Sigmoid colon (tissue), 7 donors: Measurements from ENCODE around the gene EIF4EBP2. TPM values are rescaled to one million over a fixed set of nuclear protein-coding genes. Genes with fewer than 3 reads are reported as not detected.

Experiments used
- DNase-seq: peaks from one replicate; pipeline ENCODE4 v3.0.0-alpha.2; 2019
- H3K27ac ChIP-seq, 4 donors: fragments of 200-600 bp; sonication (generic); one replicate each; pipeline ENCODE4 v1.5.1; 2016 to 2019; ENCODE audit warnings: mild to moderate bottlenecking in 1 of 4
- H3K27me3 ChIP-seq, 3 donors: fragments of 200-600 bp; sonication (generic); one replicate each; pipeline ENCODE4 v1.5.1; 2019; ENCODE audit warnings: mild to moderate bottlenecking in 1 of 3
- H3K36me3 ChIP-seq, 4 donors: fragments of 200-600 bp; sonication (generic); one replicate each; pipeline ENCODE4 v1.5.1; 2016 to 2019
- H3K4me1 ChIP-seq, 4 donors: fragments of 200-600 bp; sonication (generic); one replicate each; pipeline ENCODE4 v1.5.1; 2017 to 2019
- H3K4me3 ChIP-seq, 4 donors: fragments of 200-600 bp; sonication (generic); one replicate each; pipeline ENCODE4 v1.5.1; 2017 to 2019; ENCODE audit warnings: mild to moderate bottlenecking in 2 of 4, moderate library complexity in 1 of 4
- H3K9me3 ChIP-seq, 4 donors: fragments of 200-600 bp in 3 of 4; sonication (generic) in 3 of 4; one replicate each; pipeline versions ENCODE4 v1.5.1 to v1.6.1; 2013 to 2019
- EP300 ChIP-seq, 4 donors: sonication (generic); formaldehyde crosslinking; IDR thresholded peaks; one replicate each; pipeline ENCODE4 v1.6.1; 2017; ENCODE audit warnings: antibody characterized with exemption in 4 of 4
- POLR2A ChIP-seq, 2 donors: fragments of 450-650 bp; IDR thresholded peaks; one replicate each; pipeline ENCODE4 v1.6.1; 2016; ENCODE audit warnings: antibody characterized with exemption in 2 of 2, mild to moderate bottlenecking in 2 of 2, moderate library complexity in 2 of 2
- POLR2AphosphoS5 ChIP-seq, 4 donors: sonication (generic); formaldehyde crosslinking; IDR thresholded peaks; one replicate each; pipeline ENCODE4 v1.6.1; 2017; ENCODE audit warnings: antibody characterized with exemption in 4 of 4
- WGBS, 2 donors: extraction: QIAGEN DNeasy Blood & Tissue Kit; methylation state at CpG; one replicate each; pipeline ENCODE4 v1.1.7; 2013; 5-methylcytosine and 5-hydroxymethylcytosine counted together
- intact Hi-C: fragments of 100-400 bp; cut with DNase I; formaldehyde crosslinking; loops from one replicate; pipeline ENCODE4 v1.15.1; 2023
- polyA plus RNA-seq, 3 donors: library from polyadenylated mRNA; stranded (reverse); fragments of 200-250 nt; gene quantifications; one replicate each; pipeline ENCODE4 v1.2.3, GENCODE V29; 2013
- total RNA-seq, 4 donors: library from RNA; depleted of rRNA; stranded (reverse); fragments of >200 nt; gene quantifications; one replicate each; pipeline ENCODE4 v1.1.0, GENCODE V29; 2016
- TF ChIP-seq, protein P1 (sequence below), 4 experiments: fragments of 450-650 bp in 3 of 4; fragments of 200-600 bp in 1 of 4; IDR thresholded peaks; one replicate each; pipeline ENCODE4 v1.5.1; 2016 to 2019; ENCODE audit warnings: antibody characterized with exemption in 4 of 4, mild to moderate bottlenecking in 3 of 4, moderate library complexity in 2 of 4
- donor health status: healthy with polysubstance abuse.
- donor health status: Bipolar disorder and iron deficiency.
- donor health status: healthy.

Gene EIF4EBP2
- total and polyA plus RNA-seq, 7 donors: 34.7 to 102 (median 73.1) TPM

DNA sequence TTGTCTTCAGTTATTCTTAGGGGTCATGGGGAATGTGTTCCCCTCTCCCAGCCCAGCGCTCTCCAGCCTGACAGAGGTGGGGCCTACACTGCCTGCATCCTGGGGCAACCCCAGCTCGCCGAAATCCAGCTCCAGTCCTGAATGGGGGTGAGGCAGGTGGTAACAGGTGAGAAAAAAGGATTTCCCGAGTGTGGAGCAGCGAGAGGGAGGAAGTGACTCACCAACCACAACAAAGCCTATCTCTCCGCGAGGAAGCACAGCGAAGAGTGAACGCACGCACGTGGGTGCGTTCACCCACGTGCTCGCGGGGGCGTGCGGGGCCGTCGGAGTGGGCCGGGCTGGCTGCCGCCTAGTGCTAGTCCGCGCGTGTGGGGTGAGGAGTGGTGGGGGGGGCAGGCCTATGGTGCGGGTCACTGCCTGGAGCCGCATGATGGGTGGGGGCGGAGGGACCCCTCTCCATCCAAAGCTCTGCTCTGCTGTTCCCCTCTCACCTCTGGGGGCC is 73.8 kb downstream of the EIF4EBP2 start:
- H3K4me3 ChIP-seq: peak overlapping the region; percentile 57 to 81 (median 75)
- DNase-seq: no peak
- whole genome bisulfite sequencing, 2 donors: 8 to 9% methylated on average over 27 of the region's 27 CpGs
- no peaks in the 10 kb centered on the region for H3K36me3 ChIP-seq
- intact Hi-C loops: loop anchor here (2.0 kb wide), 1 partner anchor 31 kb away; no protein-coding TSS in a partner anchor
- TF ChIP-seq POLR2AphosphoS5 (IDR thresholded peaks at IDR 0.05) (peak in 1 of 4 donors; percentile 53), EP300 (IDR thresholded peaks at IDR 0.05) (no peak), POLR2A (IDR thresholded peaks at IDR 0.05) (no peak)
- TF ChIP-seq, protein P1, sequence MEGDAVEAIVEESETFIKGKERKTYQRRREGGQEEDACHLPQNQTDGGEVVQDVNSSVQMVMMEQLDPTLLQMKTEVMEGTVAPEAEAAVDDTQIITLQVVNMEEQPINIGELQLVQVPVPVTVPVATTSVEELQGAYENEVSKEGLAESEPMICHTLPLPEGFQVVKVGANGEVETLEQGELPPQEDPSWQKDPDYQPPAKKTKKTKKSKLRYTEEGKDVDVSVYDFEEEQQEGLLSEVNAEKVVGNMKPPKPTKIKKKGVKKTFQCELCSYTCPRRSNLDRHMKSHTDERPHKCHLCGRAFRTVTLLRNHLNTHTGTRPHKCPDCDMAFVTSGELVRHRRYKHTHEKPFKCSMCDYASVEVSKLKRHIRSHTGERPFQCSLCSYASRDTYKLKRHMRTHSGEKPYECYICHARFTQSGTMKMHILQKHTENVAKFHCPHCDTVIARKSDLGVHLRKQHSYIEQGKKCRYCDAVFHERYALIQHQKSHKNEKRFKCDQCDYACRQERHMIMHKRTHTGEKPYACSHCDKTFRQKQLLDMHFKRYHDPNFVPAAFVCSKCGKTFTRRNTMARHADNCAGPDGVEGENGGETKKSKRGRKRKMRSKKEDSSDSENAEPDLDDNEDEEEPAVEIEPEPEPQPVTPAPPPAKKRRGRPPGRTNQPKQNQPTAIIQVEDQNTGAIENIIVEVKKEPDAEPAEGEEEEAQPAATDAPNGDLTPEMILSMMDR (IDR thresholded peaks at IDR 0.05): no peak
- H3K27ac ChIP-seq: peak overlapping the region; percentile 77 to 90 (median 81)
- no peaks in the 10 kb centered on the region for H3K9me3 ChIP-seq
- H3K27me3 ChIP-seq: no peaks in the 10 kb centered on the region
- H3K4me1 ChIP-seq: peaks cover 0 to 53% (median 46%) of the 10 kb centered on the region in 4 donors

Other genes starting within 250 kb of the EIF4EBP2 start
- 10 to 100 TPM; 67.0 to 86.6 (median 78.6) TPM for gene SAR1A, start 233.6 kb upstream of the EIF4EBP2 start, total RNA-seq
- 10 to 100 TPM; 16.2 to 37.5 (median 19.4) TPM for gene SAR1A, start 233.6 kb upstream of the EIF4EBP2 start, polyA plus RNA-seq
- gene PPA1, start 170.7 kb upstream of the EIF4EBP2 start, total RNA-seq: 10 to 100 TPM; 51.2 to 99.5 (median 70.6) TPM
- gene PPA1, start 170.7 kb upstream of the EIF4EBP2 start, polyA plus RNA-seq: 100 to 1,000 TPM; 179 to 273 (median 179) TPM
- gene NPFFR1, start 120.1 kb upstream of the EIF4EBP2 start, total RNA-seq: under 1 TPM in 2 of 4 donors, not detected in 2; under 0.01 TPM
- gene NPFFR1, start 120.1 kb upstream of the EIF4EBP2 start, polyA plus RNA-seq: under 1 TPM in 1 of 3 donors, not detected in 2; 0.44 TPM
- gene LRRC20, start 21.5 kb upstream of the EIF4EBP2 start, total RNA-seq: 10 to 100 TPM in 3 of 4 donors, 1 to 10 TPM in 1; 9.9 to 22.4 (median 18.7) TPM
- gene LRRC20, start 21.5 kb upstream of the EIF4EBP2 start, polyA plus RNA-seq: 10 to 100 TPM in 1 of 3 donors, 1 to 10 TPM in 2; 1.2 to 12.2 (median 3.2) TPM
- not detected for gene NODAL, start 37.5 kb downstream of the EIF4EBP2 start, total RNA-seq
- not detected for gene NODAL, start 37.5 kb downstream of the EIF4EBP2 start, polyA plus RNA-seq
- gene PALD1, start 74.6 kb downstream of the EIF4EBP2 start, total RNA-seq: 10 to 100 TPM; 13.9 to 33.8 (median 18.8) TPM
- gene PALD1, start 74.6 kb downstream of the EIF4EBP2 start, polyA plus RNA-seq: 1 to 10 TPM; 1.8 to 6.2 (median 1.8) TPM
- gene PRF1, start 198.6 kb downstream of the EIF4EBP2 start, total RNA-seq: 1 to 10 TPM in 2 of 4 donors, under 1 TPM in 2; 0.16 to 2.8 (median 1.0) TPM
- gene PRF1, start 198.6 kb downstream of the EIF4EBP2 start, polyA plus RNA-seq: 1 to 10 TPM in 2 of 3 donors, not detected in 1; 1.6 to 5.0 TPM